Activated CD8-positive, alpha-beta memory T cell treated with anti-CD3 and anti-CD28 coated beads, Interleukin-2, amount 50 U/mL, for 24 hours (primary cell): ENCODE measurements around the gene PIGBOS1.
"Not testable (repeated sequence)": the region's sequence is repeated elsewhere in the genome, so short reads cannot be mapped to it uniquely, and the experiment has no call there.

ENCODE experiments used
- DNase-seq: peaks from one replicate; pipeline ENCODE4 v3.0.0-alpha.2; 2020; ENCODE audit errors: extremely low read depth

The PIGBOS1 gene

GRCh38 chr15:55290528-55291057 lies 28.3 kb downstream of the PIGBOS1 start:
- DNase-seq = peak; percentile 64

- peak; percentile 64 for DNase-seq
Measured at GRCh38 chr15:55289746-55290527, 29.0 kb downstream of the PIGBOS1 start, which contains the start of gene RAB27A. Gene RAB27A (minus strand): TSS chr15:55289813. CDS start chr15:55234934, 54,879 bp downstream.

- DNase-seq = no peak
Measured at GRCh38 chr15:55289011-55289745, 29.7 kb downstream of the PIGBOS1 start.

GRCh38 chr15:55288006-55288717 lies 30.8 kb downstream of the PIGBOS1 start:
- no peak for DNase-seq

GRCh38 chr15:55286442-55287189 lies 32.3 kb downstream of the PIGBOS1 start:
- not testable (repeated sequence) for DNase-seq

- no peak for DNase-seq
Measured at GRCh38 chr15:55284426-55284825, 34.5 kb downstream of the PIGBOS1 start.

- DNase-seq = no peak
Measured at GRCh38 chr15:55283379-55284147, 35.4 kb downstream of the PIGBOS1 start.

GRCh38 chr15:55282284-55282833 lies 36.6 kb downstream of the PIGBOS1 start:
- no peak for DNase-seq

- no peak for DNase-seq
Measured at GRCh38 chr15:55281517-55282228, 37.2 kb downstream of the PIGBOS1 start.

- DNase-seq = not testable (repeated sequence)
Measured at GRCh38 chr15:55280589-55280988, 38.3 kb downstream of the PIGBOS1 start.

GRCh38 chr15:55279746-55280351 lies 39.1 kb downstream of the PIGBOS1 start:
- no peak for DNase-seq

- DNase-seq = no peak
Measured at GRCh38 chr15:55279100-55279745, 39.7 kb downstream of the PIGBOS1 start.

GRCh38 chr15:55277715-55278114 lies 41.2 kb downstream of the PIGBOS1 start:
- DNase-seq = no peak

- no peak for DNase-seq
Measured at GRCh38 chr15:55277116-55277564, 41.8 kb downstream of the PIGBOS1 start.

GRCh38 chr15:55276324-55276723 lies 42.6 kb downstream of the PIGBOS1 start:
- no peak for DNase-seq

GRCh38 chr15:55270291-55270690 lies 48.6 kb downstream of the PIGBOS1 start:
- DNase-seq = no peak

- DNase-seq = no peak
Measured at GRCh38 chr15:55268176-55268695, 50.7 kb downstream of the PIGBOS1 start.
